Glutamatergic neuron (in vitro differentiated cells): ENCODE measurements around the gene HTRA3. TPM values are rescaled to one million over a fixed set of nuclear protein-coding genes. Genes with fewer than 3 reads are reported as not detected.

Experiments
- DNase-seq: peaks from one replicate; pipeline ENCODE4 v3.0.0; 2022
- H3K27ac Mint-ChIP-seq: one replicate; pipeline ENCODE4 v1.8.0; 2020; ENCODE audit warnings: mild to moderate bottlenecking, mixed read lengths, inconsistent platforms; ENCODE audit not compliant: unreplicated experiment
- H3K27me3 Mint-ChIP-seq: one replicate; pipeline ENCODE4 v1.8.0; 2020; ENCODE audit warnings: mild to moderate bottlenecking, moderate library complexity, mixed read lengths, inconsistent platforms; ENCODE audit not compliant: unreplicated experiment
- H3K36me3 Mint-ChIP-seq: one replicate; pipeline ENCODE4 v1.8.0; 2020; ENCODE audit warnings: mild to moderate bottlenecking, mixed read lengths, inconsistent platforms; ENCODE audit not compliant: unreplicated experiment
- H3K4me1 Mint-ChIP-seq: one replicate; pipeline ENCODE4 v1.8.0; 2020; ENCODE audit warnings: mild to moderate bottlenecking, low read depth, mixed read lengths, inconsistent platforms; ENCODE audit not compliant: unreplicated experiment
- H3K4me3 Mint-ChIP-seq: one replicate; pipeline ENCODE4 v1.8.0; 2020; ENCODE audit warnings: mild to moderate bottlenecking, mixed read lengths, inconsistent platforms; ENCODE audit not compliant: unreplicated experiment
- H3K9me3 Mint-ChIP-seq: one replicate; pipeline ENCODE4 v1.8.0; 2020; ENCODE audit warnings: mild to moderate bottlenecking, moderate library complexity, mixed read lengths, inconsistent platforms; ENCODE audit not compliant: unreplicated experiment
- CTCF ChIP-seq: fragments of 200-600 bp; sonication (generic); IDR thresholded peaks from one replicate; pipeline ENCODE4 v1.5.0; 2021; ENCODE audit not compliant: partially characterized antibody, unreplicated experiment
- total RNA-seq: library from RNA; stranded (reverse); fragmentation: NEBNext Ultra II Directional; extraction: Animal tissue kit (Norgen Biotek cat#: 25700); gene quantifications from one replicate; pipeline ENCODE4 v1.2.1, GENCODE V29; 2021; ENCODE audit not compliant: unreplicated experiment

HTRA3 gene
- total RNA-seq, 1 donor from 2014 or later, result 0.64 TPM

- H3K9me3 Mint-ChIP-seq, result peaks cover 3% of the 10 kb centered on the region
- peaks cover 8% of the 10 kb centered on the region for H3K36me3 Mint-ChIP-seq
- no peaks in the 10 kb centered on the region for H3K27me3 Mint-ChIP-seq
- DNase-seq, result no peak
- TF ChIP-seq CTCF, result no peak
- no peak overlapping the region for H3K27ac Mint-ChIP-seq
- no peak overlapping the region for H3K4me3 Mint-ChIP-seq
- H3K4me1 Mint-ChIP-seq, result no peaks in the 10 kb centered on the region
Measured at GRCh38 chr4:8341691-8342090, 72.1 kb downstream of the HTRA3 start.

- Mint-ChIP-seq H3K27ac (no peak overlapping the region), H3K36me3 (peaks cover 5% of the 10 kb centered on the region), H3K9me3 (no peaks in the 10 kb centered on the region), H3K4me1 (no peaks in the 10 kb centered on the region), H3K27me3 (no peaks in the 10 kb centered on the region), H3K4me3 (no peak overlapping the region)
- no peak for TF ChIP-seq CTCF
- DNase-seq, result peak; percentile 59
Measured at GRCh38 chr4:8342651-8343261, 73.2 kb downstream of the HTRA3 start.

GRCh38 chr4:8343262-8343966 lies 73.9 kb downstream of the HTRA3 start:
- DNase-seq, result no peak
- Mint-ChIP-seq H3K4me3 (no peak overlapping the region), H3K36me3 (peaks cover 5% of the 10 kb centered on the region), H3K4me1 (no peaks in the 10 kb centered on the region), H3K27me3 (peaks cover 2% of the 10 kb centered on the region), H3K9me3 (no peaks in the 10 kb centered on the region), H3K27ac (no peak overlapping the region)
- TF ChIP-seq CTCF, result no peak

- H3K27ac Mint-ChIP-seq, result no peak overlapping the region
Measured at GRCh38 chr4:8343967-8344331, 74.4 kb downstream of the HTRA3 start.

More at GRCh38 chr4:8343967-8344331, 74.4 kb downstream of the HTRA3 start:
- Mint-ChIP-seq H3K4me3 (no peak overlapping the region), H3K36me3 (peaks cover 5% of the 10 kb centered on the region), H3K4me1 (no peaks in the 10 kb centered on the region), H3K27me3 (peaks cover 2% of the 10 kb centered on the region), H3K9me3 (no peaks in the 10 kb centered on the region)
- no peak for TF ChIP-seq CTCF
- DNase-seq, result no peak
